Large intestine (tissue), 3 donors: Measurements from ENCODE around the gene NRP1. TPM values are rescaled to one million over a fixed set of nuclear protein-coding genes. Genes with fewer than 3 reads are reported as not detected.
"Not testable (repeated sequence)": the region's sequence is repeated elsewhere in the genome, so short reads cannot be mapped to it uniquely, and the experiment has no call there.

ENCODE experiments used
- DNase-seq, 2 donors: peaks; one replicate each; pipeline versions ENCODE4 v3.0.0 to v3.0.0-alpha.2; 2013
- H3K27ac ChIP-seq: one replicate; pipeline ENCODE4 v1.5.1; 2013; ENCODE audit warnings: low read length
- H3K27me3 ChIP-seq: 2 replicates; pipeline ENCODE4 v1.6.1; 2013; ENCODE audit warnings: low read length; ENCODE audit not compliant: control insufficient read depth, insufficient read depth
- H3K36me3 ChIP-seq: 2 replicates; pipeline ENCODE4 v1.6.1; 2013; ENCODE audit warnings: low read length; ENCODE audit not compliant: control insufficient read depth, insufficient read depth
- H3K4me1 ChIP-seq: one replicate; pipeline ENCODE4 v1.6.1; 2013; ENCODE audit warnings: low read length; ENCODE audit not compliant: control insufficient read depth, insufficient read depth
- H3K4me3 ChIP-seq: one replicate; pipeline ENCODE4 v1.5.1; 2013; ENCODE audit warnings: low read length
- H3K9me3 ChIP-seq: one replicate; pipeline ENCODE4 v1.6.1; 2013; ENCODE audit warnings: mild to moderate bottlenecking, low read depth, low read length, moderate library complexity; ENCODE audit not compliant: control insufficient read depth
- WGBS: methylation state at CpG from one replicate; pipeline ENCODE4 v1.1.5; 2013; ENCODE audit warnings: low lambda C conversion rate; ENCODE audit not compliant: insufficient coverage; 5-methylcytosine and 5-hydroxymethylcytosine counted together
- polyA plus RNA-seq: library from polyadenylated mRNA; unstranded; fragments of 120-200 nt; gene quantifications from one replicate; pipeline ENCODE4 v1.2.1, GENCODE V29; 2013

NRP1 gene
- polyA plus RNA-seq, 1 donor = 33.4 TPM

GRCh38 chr10:33233635-33234034 is 100.8 kb downstream of the NRP1 start:
- no peaks in the 10 kb centered on the region for H3K4me1 ChIP-seq
- no peak overlapping the region for H3K27ac ChIP-seq
- H3K36me3 ChIP-seq = no peaks in the 10 kb centered on the region
- H3K27me3 ChIP-seq = no peaks in the 10 kb centered on the region
- no peak for DNase-seq
- WGBS = no CpG with 5 or more reads among the region's 3 CpGs
- H3K4me3 ChIP-seq = no peak overlapping the region
- no peaks in the 10 kb centered on the region for H3K9me3 ChIP-seq

GRCh38 chr10:33233221-33233620 is 101.2 kb downstream of the NRP1 start:
- H3K27me3 ChIP-seq = no peaks in the 10 kb centered on the region
- WGBS = 100% methylated on average over 1 of the region's 5 CpGs
- no peaks in the 10 kb centered on the region for H3K36me3 ChIP-seq
- H3K27ac ChIP-seq = no peak overlapping the region
- no peak overlapping the region for H3K4me3 ChIP-seq
- H3K9me3 ChIP-seq = no peaks in the 10 kb centered on the region
- no peaks in the 10 kb centered on the region for H3K4me1 ChIP-seq
- no peak for DNase-seq

- no peak overlapping the region for H3K4me3 ChIP-seq
- DNase-seq = no peak
- H3K9me3 ChIP-seq = no peaks in the 10 kb centered on the region
- H3K36me3 ChIP-seq = no peaks in the 10 kb centered on the region
- 90% methylated on average over 2 of the region's 7 CpGs for WGBS
- H3K27ac ChIP-seq = no peak overlapping the region
- H3K27me3 ChIP-seq = no peaks in the 10 kb centered on the region
- no peaks in the 10 kb centered on the region for H3K4me1 ChIP-seq
Observed at GRCh38 chr10:33231621-33232350, 102.7 kb downstream of the NRP1 start.

GRCh38 chr10:33229949-33230267 is 104.6 kb downstream of the NRP1 start:
- DNase-seq = no peak
- Histone ChIP-seq H3K27ac (no peak overlapping the region), H3K4me3 (no peak overlapping the region), H3K4me1 (no peaks in the 10 kb centered on the region), H3K36me3 (peaks cover 7% of the 10 kb centered on the region), H3K9me3 (no peaks in the 10 kb centered on the region), H3K27me3 (no peaks in the 10 kb centered on the region)
- WGBS = no CpG with 5 or more reads among the region's 2 CpGs

- H3K27ac ChIP-seq = no peak overlapping the region
- WGBS = no CpG with 5 or more reads among the region's 3 CpGs
Observed at GRCh38 chr10:33229252-33229948, 105.1 kb downstream of the NRP1 start.

GRCh38 chr10:33228426-33228825 is 106.0 kb downstream of the NRP1 start:
- no peak overlapping the region for H3K4me3 ChIP-seq
- H3K4me1 ChIP-seq = peaks cover 7% of the 10 kb centered on the region
- H3K27me3 ChIP-seq = no peaks in the 10 kb centered on the region
- no peak for DNase-seq
- peaks cover 8% of the 10 kb centered on the region for H3K36me3 ChIP-seq
- no peaks in the 10 kb centered on the region for H3K9me3 ChIP-seq
- no peak overlapping the region for H3K27ac ChIP-seq
- WGBS = 100% methylated on average over 1 of the region's 3 CpGs

More at GRCh38 chr10:33229252-33229948, 105.1 kb downstream of the NRP1 start:
- Histone ChIP-seq H3K9me3 (no peaks in the 10 kb centered on the region), H3K4me3 (no peak overlapping the region), H3K36me3 (peaks cover 7% of the 10 kb centered on the region), H3K4me1 (no peaks in the 10 kb centered on the region), H3K27me3 (no peaks in the 10 kb centered on the region)
- DNase-seq = no peak

- DNase-seq = no peak
- no peaks in the 10 kb centered on the region for H3K27me3 ChIP-seq
- H3K4me3 ChIP-seq = no peak overlapping the region
- H3K27ac ChIP-seq = no peak overlapping the region
- peaks cover 7% of the 10 kb centered on the region for H3K4me1 ChIP-seq
- WGBS = no CpG with 5 or more reads among the region's 2 CpGs
- H3K9me3 ChIP-seq = no peaks in the 10 kb centered on the region
- H3K36me3 ChIP-seq = peaks cover 8% of the 10 kb centered on the region
Observed at GRCh38 chr10:33227489-33227888, 107.0 kb downstream of the NRP1 start.

- Histone ChIP-seq H3K27ac (no peak overlapping the region), H3K36me3 (peaks cover 13% of the 10 kb centered on the region), H3K27me3 (no peaks in the 10 kb centered on the region), H3K9me3 (no peaks in the 10 kb centered on the region), H3K4me1 (peaks cover 7% of the 10 kb centered on the region), H3K4me3 (no peak overlapping the region)
- WGBS = 17% methylated on average over 1 of the region's 7 CpGs
- no peak for DNase-seq
Observed at GRCh38 chr10:33224251-33224965, 110.1 kb downstream of the NRP1 start.

GRCh38 chr10:33223326-33224000 is 111.0 kb downstream of the NRP1 start:
- DNase-seq = no peak
- Histone ChIP-seq H3K27me3 (no peaks in the 10 kb centered on the region), H3K4me1 (peaks cover 7% of the 10 kb centered on the region), H3K27ac (no peak overlapping the region), H3K36me3 (peaks cover 13% of the 10 kb centered on the region), H3K9me3 (no peaks in the 10 kb centered on the region), H3K4me3 (no peak overlapping the region)
- whole genome bisulfite sequencing = no CpG with 5 or more reads among the region's 3 CpGs

- not testable (repeated sequence) for H3K4me1 ChIP-seq, DNase-seq, H3K4me3 ChIP-seq, H3K27ac ChIP-seq, H3K27me3 ChIP-seq, H3K9me3 ChIP-seq
- H3K36me3 ChIP-seq = peaks cover 13% of the 10 kb centered on the region
- 100% methylated on average over 1 of the region's 9 CpGs for WGBS
Observed at GRCh38 chr10:33222304-33222703, 112.2 kb downstream of the NRP1 start.
